ENCODE measurements around the gene LDAH.
A peak's percentile ranks its signal among the peaks of the same experiment; 100 is the strongest.

LDAH gene

DNA sequence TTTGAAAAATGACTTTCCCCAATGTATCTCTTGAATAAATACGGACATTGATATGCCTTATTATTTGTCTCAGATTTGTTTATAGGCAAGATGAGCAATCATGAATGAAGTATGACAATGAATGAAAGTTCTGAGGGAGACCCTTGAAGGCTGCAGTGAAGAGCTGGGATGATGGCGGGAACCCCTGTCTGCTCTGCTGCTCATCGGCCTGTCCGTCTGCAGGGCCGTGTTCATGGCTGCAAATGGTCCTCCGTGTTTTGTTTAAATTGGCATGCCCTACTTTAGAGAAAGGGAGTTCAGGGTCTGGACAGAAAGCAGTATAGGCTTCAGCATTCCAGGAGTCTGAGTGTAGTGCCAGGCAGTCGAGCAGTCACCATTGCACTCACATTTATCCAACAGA lies 170.8 kb downstream of the LDAH start:
- in situ Hi-C loops (cut with MboI; ENCODE audit: low sequenced_read_pairs): loop anchor here (25.0 kb wide), 2 partner anchors 460 to 660 kb away; partner anchors contain the start of gene TDRD15
- DNase-seq (ENCODE audit: low spot score in 2 of 2): no peak
- Histone ChIP-seq H3K27me3 (ENCODE audit: low read depth) (no peaks in the 10 kb centered on the region), H3K4me3 (no peak overlapping the region), H3K36me3 (replicated peaks) (no peaks in the 10 kb centered on the region), H3K9me3 (no peaks in the 10 kb centered on the region), H3K4me1 (peaks cover 7% of the 10 kb centered on the region)

DNA sequence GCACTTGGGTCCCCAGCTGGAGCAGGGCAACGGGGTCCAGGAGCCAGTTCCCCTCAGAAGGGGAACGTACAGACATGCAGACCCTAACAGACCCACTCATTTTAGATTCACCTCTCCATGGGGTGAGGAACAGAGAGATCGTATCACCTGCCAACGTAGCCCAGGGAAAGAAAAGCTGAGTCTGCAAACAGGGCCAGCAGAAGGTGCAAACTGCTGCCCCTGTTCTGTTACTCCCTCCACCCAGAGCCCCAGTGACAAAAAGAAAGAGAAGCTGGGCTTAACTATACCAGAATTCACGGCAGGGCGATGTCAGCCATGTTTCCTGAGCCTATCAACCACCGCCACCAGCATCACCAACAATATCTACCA lies 171.2 kb downstream of the LDAH start:
- peaks cover 7% of the 10 kb centered on the region for H3K4me1 ChIP-seq
- in situ Hi-C loops (cut with MboI; ENCODE audit: low sequenced_read_pairs): loop anchor here (25.0 kb wide), 2 partner anchors 461 to 661 kb away; partner anchors contain the start of gene TDRD15
- no peaks in the 10 kb centered on the region for H3K36me3 ChIP-seq (replicated peaks)
- DNase-seq (ENCODE audit: low spot score in 2 of 2): no peak
- no peaks in the 10 kb centered on the region for H3K27me3 ChIP-seq (ENCODE audit: low read depth)
- H3K4me3 ChIP-seq: peak overlapping the region; percentile 85
- H3K9me3 ChIP-seq: no peaks in the 10 kb centered on the region

DNA sequence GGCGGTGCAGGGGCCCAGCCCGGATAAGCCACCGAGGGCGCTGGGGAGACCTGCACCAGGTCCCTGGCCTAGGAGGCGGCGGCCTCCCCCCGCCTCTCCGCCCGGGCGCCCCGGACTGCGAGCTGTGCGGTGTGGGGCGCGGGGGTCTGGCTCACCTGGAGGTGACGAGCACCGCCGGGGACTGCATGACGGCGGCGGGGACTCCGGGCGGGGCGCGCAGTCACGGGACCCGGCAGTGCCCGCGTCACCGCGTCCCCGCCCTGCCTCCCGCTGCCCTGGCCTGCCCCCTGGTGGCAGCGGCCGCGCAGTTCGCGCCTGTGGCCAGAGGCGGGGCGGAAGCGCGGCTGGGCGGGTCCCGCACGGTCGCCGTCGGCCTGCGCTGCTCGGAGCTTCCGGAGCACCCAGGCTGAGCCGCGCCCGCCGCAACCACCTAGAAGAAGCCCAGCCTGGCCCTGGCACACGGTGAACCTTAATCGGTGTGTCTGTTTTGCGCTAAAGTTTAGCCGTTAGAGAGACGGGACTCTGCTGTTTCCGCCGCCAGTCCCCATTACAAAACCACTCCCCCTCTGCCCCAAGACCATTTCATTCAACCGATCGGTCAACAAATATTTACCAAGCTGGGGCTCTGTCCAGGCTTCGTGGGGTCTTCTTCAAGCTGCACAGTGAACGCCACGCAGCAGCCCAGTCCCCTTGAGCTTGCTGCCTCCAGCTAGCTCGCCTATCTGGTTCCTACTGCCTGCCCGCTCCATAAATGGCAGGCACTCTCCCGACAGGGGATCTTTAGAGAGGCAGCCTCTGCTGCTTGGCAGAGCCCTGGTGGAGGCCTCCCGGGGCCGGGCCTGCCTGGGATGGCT lies 171.8 kb downstream of the LDAH start, which contains the start of gene HS1BP3:
HS1BP3 (minus strand) TSS at position 222 of the 854 bp plus-strand sequence; CDS start at position 187, 35 bp downstream.
- in situ Hi-C loops (cut with MboI; ENCODE audit: low sequenced_read_pairs): loop anchor here (25.0 kb wide), 2 partner anchors 461 to 661 kb away; partner anchors contain the start of gene TDRD15

DNA sequence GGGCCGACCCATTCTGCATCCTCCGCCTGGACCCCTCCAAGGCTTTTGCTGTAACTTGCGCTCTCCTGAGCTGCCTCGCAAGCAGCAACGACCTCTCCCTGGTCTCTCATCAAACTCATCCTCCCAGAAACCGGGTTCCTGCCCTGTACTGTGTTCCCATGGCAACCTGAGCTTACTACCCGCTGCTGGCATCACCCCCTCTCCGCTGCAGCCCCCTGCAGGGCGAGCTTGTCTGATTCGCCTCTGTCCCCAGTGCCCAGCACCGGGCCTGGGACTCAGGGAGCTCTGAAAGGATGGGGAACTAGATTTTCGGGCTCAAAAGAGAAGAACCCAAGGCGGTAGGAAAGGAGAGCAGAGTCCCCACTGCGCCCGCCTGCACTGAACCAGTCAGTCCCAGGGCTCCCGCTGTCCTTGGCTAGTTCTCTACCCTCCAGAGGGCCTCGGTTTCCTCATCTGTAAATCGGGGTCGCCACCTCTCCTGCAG lies 172.5 kb downstream of the LDAH start:
- in situ Hi-C loops (cut with MboI; ENCODE audit: low sequenced_read_pairs): loop anchor here (25.0 kb wide), 2 partner anchors 462 to 662 kb away; partner anchors contain the start of gene TDRD15
- Histone ChIP-seq H3K9me3 (no peaks in the 10 kb centered on the region), H3K36me3 (replicated peaks) (no peaks in the 10 kb centered on the region), H3K4me1 (peaks cover 7% of the 10 kb centered on the region), H3K27me3 (ENCODE audit: low read depth) (no peaks in the 10 kb centered on the region), H3K4me3 (peak overlapping the region; percentile 85)
- DNase-seq (ENCODE audit: low spot score in 2 of 2): peak; percentile 24 to 54

More for the DNA sequence above, 171.8 kb downstream of the LDAH start, which contains the start of gene HS1BP3:
- DNase-seq (ENCODE audit: low spot score in 2 of 2): peak; percentile 75 to 81
- Histone ChIP-seq H3K27me3 (ENCODE audit: low read depth) (no peaks in the 10 kb centered on the region), H3K4me3 (peak within 1 kb of the TSS; percentile 85), H3K9me3 (no peaks in the 10 kb centered on the region), H3K4me1 (peaks cover 7% of the 10 kb centered on the region), H3K36me3 (replicated peaks) (no peaks in the 10 kb centered on the region)

DNA sequence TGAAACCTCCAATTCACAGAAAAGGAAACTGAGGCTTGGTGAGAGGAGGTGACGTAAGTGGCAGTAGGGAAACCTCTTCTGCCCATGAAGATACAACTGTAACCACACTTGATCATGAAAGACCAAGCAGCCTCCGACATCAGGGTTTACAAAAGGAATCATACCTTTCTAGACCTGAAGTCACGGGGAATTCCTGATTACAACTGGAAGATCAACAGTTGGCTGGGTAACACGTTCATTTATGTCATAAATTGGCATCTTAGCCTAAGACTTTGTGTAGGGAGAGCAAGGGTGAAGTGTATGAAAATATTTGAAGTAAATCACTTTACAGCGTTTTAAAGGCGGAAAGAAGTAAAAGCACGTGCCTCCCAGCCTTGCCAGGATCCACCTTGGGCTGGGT lies 172.9 kb downstream of the LDAH start:
- in situ Hi-C loops (cut with MboI; ENCODE audit: low sequenced_read_pairs): loop anchor here (25.0 kb wide), 3 partner anchors 462 to 662 kb away; partner anchors contain the start of gene TDRD15
- Histone ChIP-seq H3K36me3 (replicated peaks) (no peaks in the 10 kb centered on the region), H3K9me3 (no peaks in the 10 kb centered on the region), H3K4me1 (peaks cover 7% of the 10 kb centered on the region), H3K4me3 (peak overlapping the region; percentile 85), H3K27me3 (ENCODE audit: low read depth) (no peaks in the 10 kb centered on the region)
- DNase-seq (ENCODE audit: low spot score in 2 of 2): no peak

DNA sequence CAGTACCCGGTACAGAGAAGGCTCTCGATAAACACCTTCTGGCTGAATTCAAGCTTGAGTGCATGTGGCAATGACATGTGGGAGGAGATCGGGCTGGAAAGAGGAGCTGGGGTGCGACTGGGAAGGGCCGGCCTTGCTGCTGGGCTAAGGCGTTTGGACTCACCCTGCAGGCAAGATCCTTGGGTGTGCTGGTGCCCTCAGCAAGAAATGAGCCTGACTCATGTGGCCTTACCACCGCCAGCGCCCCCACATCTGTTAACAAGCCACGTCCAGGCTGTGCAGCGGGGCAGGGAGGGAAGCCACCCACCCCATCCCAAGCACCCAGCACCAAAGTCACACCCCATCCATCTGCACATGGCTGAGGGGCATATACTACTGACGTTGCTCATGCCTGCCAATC lies 173.3 kb downstream of the LDAH start:
- in situ Hi-C loops (cut with MboI; ENCODE audit: low sequenced_read_pairs): loop anchor here (25.0 kb wide), 1 partner anchor 512 kb away; no protein-coding TSS in a partner anchor
- H3K36me3 ChIP-seq (replicated peaks): no peaks in the 10 kb centered on the region
- no peak for DNase-seq (ENCODE audit: low spot score in 2 of 2)
- peaks cover 7% of the 10 kb centered on the region for H3K4me1 ChIP-seq
- H3K27me3 ChIP-seq (ENCODE audit: low read depth): no peaks in the 10 kb centered on the region
- H3K4me3 ChIP-seq: no peak overlapping the region
- no peaks in the 10 kb centered on the region for H3K9me3 ChIP-seq

DNA sequence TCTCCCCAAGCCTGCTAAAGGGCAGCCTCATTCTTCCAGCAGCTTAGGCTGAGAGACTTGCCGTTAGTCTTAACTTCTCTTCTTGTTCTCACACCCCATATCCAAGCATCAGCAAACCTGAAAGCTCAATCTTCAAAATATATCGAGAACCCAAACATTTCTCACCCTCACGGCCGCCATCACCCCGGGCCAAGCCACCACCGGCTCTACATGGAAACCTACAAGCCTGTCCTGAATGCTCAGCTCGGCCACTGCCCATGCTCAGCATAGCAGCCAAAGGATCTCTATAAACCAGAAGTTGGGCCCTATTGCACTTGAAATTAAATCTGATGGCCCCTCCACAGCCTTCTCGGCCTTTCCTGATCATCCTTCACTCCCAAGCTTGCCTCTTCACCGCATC lies 174.1 kb downstream of the LDAH start:
- Histone ChIP-seq H3K36me3 (replicated peaks) (no peaks in the 10 kb centered on the region), H3K9me3 (no peaks in the 10 kb centered on the region), H3K4me3 (no peak overlapping the region), H3K27me3 (ENCODE audit: low read depth) (no peaks in the 10 kb centered on the region), H3K4me1 (peaks cover 7% of the 10 kb centered on the region)
- in situ Hi-C loops (cut with MboI; ENCODE audit: low sequenced_read_pairs): loop anchor here (25.0 kb wide), 1 partner anchor 512 kb away; no protein-coding TSS in a partner anchor
- DNase-seq (ENCODE audit: low spot score in 2 of 2): no peak

DNA sequence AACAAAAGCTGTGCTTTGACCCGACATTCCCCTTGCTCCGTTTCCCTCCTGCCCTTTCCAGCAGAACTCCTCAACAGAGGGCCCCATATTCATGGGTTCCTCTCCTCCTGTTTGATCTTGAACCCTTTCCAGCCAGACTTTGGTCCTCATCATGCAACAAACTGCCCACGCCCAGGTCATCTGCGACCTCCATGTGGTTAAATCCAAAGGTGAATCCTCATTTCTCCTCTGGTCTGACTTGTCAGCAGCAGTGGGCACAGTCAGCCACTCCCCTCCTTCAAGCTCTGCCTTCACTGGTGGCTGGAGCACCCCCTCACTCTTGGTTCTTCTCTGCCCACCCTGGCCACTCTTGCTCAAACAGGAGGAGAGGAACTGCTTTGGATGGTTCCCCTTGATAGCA lies 174.7 kb downstream of the LDAH start:
- DNase-seq (ENCODE audit: low spot score in 2 of 2): no peak
- no peaks in the 10 kb centered on the region for H3K36me3 ChIP-seq (replicated peaks)
- in situ Hi-C loops (cut with MboI; ENCODE audit: low sequenced_read_pairs): loop anchor here (25.0 kb wide), 1 partner anchor 511 kb away; no protein-coding TSS in a partner anchor
- peaks cover 7% of the 10 kb centered on the region for H3K4me1 ChIP-seq
- no peaks in the 10 kb centered on the region for H3K27me3 ChIP-seq (ENCODE audit: low read depth)
- H3K4me3 ChIP-seq: no peak overlapping the region
- H3K9me3 ChIP-seq: no peaks in the 10 kb centered on the region

DNA sequence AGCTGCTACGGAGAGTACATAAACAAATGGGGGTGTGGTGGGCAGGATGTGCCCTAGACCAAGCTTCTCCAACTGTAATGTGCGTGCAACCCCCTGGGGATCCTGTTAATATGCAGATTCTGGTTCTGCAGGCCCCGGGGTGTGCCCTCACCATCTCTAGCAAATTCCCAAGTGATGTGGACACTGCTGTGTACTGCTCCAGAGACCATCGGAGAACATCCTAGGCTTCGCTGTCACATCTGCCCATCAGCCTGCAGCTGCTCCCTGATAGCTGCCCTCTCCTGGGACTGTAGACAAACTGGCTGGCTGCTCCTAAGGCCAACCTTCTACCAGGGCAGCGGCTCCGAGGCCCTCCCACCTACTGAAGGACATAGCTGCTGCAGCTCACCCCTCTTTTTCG lies 175.2 kb downstream of the LDAH start:
- in situ Hi-C loops (cut with MboI; ENCODE audit: low sequenced_read_pairs): loop anchor here (25.0 kb wide), 1 partner anchor 510 kb away; no protein-coding TSS in a partner anchor
- Histone ChIP-seq H3K4me1 (peaks cover 7% of the 10 kb centered on the region), H3K4me3 (no peak overlapping the region), H3K9me3 (no peaks in the 10 kb centered on the region), H3K36me3 (replicated peaks) (no peaks in the 10 kb centered on the region), H3K27me3 (ENCODE audit: low read depth) (no peaks in the 10 kb centered on the region)
- DNase-seq (ENCODE audit: low spot score in 2 of 2): no peak

DNA sequence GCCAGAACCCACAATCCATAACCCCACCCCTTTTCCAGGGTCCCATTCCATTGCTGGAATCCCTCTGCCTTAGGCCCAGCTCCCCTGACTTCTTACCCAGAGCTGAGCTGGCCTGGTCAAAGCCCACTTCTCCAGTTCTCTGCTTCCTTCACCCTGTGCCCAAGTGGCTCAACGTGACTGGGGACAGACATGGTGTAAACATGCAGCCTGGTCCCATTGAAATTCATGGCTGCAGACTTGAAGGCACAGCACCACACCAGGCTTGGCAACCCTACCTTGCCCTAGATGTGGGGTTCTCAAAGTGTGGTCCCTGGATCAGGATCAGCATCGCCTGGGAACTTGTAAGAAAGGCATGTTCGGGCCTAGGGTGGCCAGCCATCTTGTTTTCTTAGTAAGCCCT lies 175.7 kb downstream of the LDAH start:
- in situ Hi-C loops (cut with MboI; ENCODE audit: low sequenced_read_pairs): loop anchor here (25.0 kb wide), 1 partner anchor 510 kb away; no protein-coding TSS in a partner anchor
- peaks cover 7% of the 10 kb centered on the region for H3K4me1 ChIP-seq
- H3K9me3 ChIP-seq: no peaks in the 10 kb centered on the region
- no peak overlapping the region for H3K4me3 ChIP-seq
- no peaks in the 10 kb centered on the region for H3K27me3 ChIP-seq (ENCODE audit: low read depth)
- no peak for DNase-seq (ENCODE audit: low spot score in 2 of 2)
- no peaks in the 10 kb centered on the region for H3K36me3 ChIP-seq (replicated peaks)

DNA sequence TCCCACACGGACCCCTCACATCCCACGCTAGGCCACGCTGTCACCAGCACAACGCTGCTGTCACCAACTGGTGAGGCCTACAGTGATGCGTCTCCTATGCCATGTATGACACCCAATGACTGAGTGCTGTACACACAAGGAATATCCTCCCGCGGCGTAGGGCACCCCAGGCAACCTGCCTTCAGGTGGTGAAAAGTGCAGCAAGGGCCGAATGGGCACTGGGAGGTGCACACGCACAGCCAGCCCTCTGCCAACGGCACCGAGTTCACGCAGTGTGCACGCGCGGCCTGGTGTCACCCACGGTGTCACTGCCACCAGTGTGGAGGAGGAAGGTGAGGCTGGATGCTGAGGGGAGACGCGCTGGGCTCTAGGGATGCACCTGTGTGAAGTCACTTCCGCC lies 176.5 kb downstream of the LDAH start:
- Histone ChIP-seq H3K4me1 (peaks cover 6% of the 10 kb centered on the region), H3K36me3 (replicated peaks) (peaks cover 8% of the 10 kb centered on the region; the same call in 1 of the 2 replicates), H3K27me3 (ENCODE audit: low read depth) (no peaks in the 10 kb centered on the region), H3K9me3 (no peaks in the 10 kb centered on the region), H3K4me3 (no peak overlapping the region)
- in situ Hi-C loops (cut with MboI; ENCODE audit: low sequenced_read_pairs): loop anchor here (25.0 kb wide), 1 partner anchor 509 kb away; no protein-coding TSS in a partner anchor
- no peak for DNase-seq (ENCODE audit: low spot score in 2 of 2)

DNA sequence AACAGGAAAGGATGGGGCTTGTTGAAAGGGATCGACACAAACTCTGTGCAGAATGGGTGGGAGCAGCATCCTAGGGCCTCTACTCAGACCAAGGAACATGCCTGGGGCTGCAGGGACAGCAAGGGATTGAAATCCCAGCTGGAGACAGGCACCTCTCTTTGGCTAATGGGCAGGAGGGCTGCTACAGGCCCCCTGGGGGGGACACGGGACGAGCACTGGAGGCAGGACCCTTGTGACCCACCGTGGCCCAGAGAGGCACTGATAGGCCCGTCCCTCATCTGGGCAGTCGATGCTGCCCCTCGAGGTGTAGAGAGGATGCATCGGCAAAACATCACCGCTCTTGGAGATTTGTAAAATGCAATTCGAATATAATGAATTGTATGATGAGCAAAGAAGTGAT lies 177.1 kb downstream of the LDAH start:
- Histone ChIP-seq H3K4me1 (peaks cover 3% of the 10 kb centered on the region), H3K9me3 (no peaks in the 10 kb centered on the region), H3K4me3 (no peak overlapping the region), H3K36me3 (replicated peaks) (peaks cover 10% of the 10 kb centered on the region; the same call in 1 of the 2 replicates), H3K27me3 (ENCODE audit: low read depth) (no peaks in the 10 kb centered on the region)
- in situ Hi-C loops (cut with MboI; ENCODE audit: low sequenced_read_pairs): loop anchor here (25.0 kb wide), 1 partner anchor 508 kb away; no protein-coding TSS in a partner anchor
- no peak for DNase-seq (ENCODE audit: low spot score in 2 of 2)

DNA sequence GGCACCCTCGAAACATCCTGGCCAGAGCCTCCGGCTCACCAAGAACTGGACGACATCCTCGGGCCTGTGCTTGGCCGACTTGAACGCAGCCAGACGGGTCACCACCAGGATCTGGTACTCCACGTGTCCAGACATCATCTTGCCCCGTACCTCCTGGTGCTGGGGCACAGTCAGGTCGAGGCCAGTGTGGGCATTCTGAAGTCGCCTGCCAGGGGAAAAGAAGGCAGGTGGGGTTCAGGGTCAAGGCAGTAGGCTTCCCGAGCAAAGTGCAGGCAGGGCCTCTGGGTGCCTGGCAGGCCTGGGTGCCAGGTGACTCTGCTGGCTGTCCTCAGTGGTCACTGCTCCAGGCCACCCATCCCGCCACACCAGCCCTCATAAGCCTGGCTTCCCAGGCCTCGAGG lies 177.6 kb downstream of the LDAH start:
- no peak for DNase-seq (ENCODE audit: low spot score in 2 of 2)
- Histone ChIP-seq H3K27me3 (ENCODE audit: low read depth) (no peaks in the 10 kb centered on the region), H3K4me3 (no peak overlapping the region), H3K36me3 (replicated peaks) (peaks cover 10% of the 10 kb centered on the region; the same call in 1 of the 2 replicates), H3K4me1 (peaks cover 3% of the 10 kb centered on the region), H3K9me3 (no peaks in the 10 kb centered on the region)
- in situ Hi-C loops (cut with MboI; ENCODE audit: low sequenced_read_pairs): loop anchor here (25.0 kb wide), 1 partner anchor 508 kb away; no protein-coding TSS in a partner anchor
